Upper lobe of left lung (tissue), 6 donors: Measurements from ENCODE around the gene NINJ2. TPM values are rescaled to one million over a fixed set of nuclear protein-coding genes. Genes with fewer than 3 reads are reported as not detected.

ENCODE experiments used
- ATAC-seq, 2 donors: fragments of 200-7000 bp; cut with Tn5 transposase; one replicate each; pipeline ENCODE4 v1.9.1; 2022; ENCODE audit warnings: mild to moderate bottlenecking in 2 of 2, moderate library complexity in 2 of 2; ENCODE audit not compliant: low FRiP score in 2 of 2
- DNase-seq, 2 donors: peaks; one replicate each; pipeline ENCODE4 v3.0.0-alpha.2; 2019 to 2020
- H3K27ac ChIP-seq, 4 donors: fragments of 200-600 bp; sonication (generic); one replicate each; pipeline ENCODE4 v1.5.1; 2016 to 2019
- H3K27me3 ChIP-seq, 4 donors: fragments of 200-600 bp; sonication (generic); one replicate each; pipeline ENCODE4 v1.5.1; 2017 to 2019
- H3K36me3 ChIP-seq, 4 donors: fragments of 200-600 bp; sonication (generic); one replicate each; pipeline ENCODE4 v1.5.1; 2016 to 2019
- H3K4me1 ChIP-seq, 4 donors: fragments of 200-600 bp; sonication (generic); one replicate each; pipeline ENCODE4 v1.5.1; 2018 to 2019
- H3K4me3 ChIP-seq, 4 donors: fragments of 200-600 bp; sonication (generic); one replicate each; pipeline ENCODE4 v1.5.1; 2017 to 2019; ENCODE audit warnings: mild to moderate bottlenecking in 2 of 4, moderate library complexity in 1 of 4
- H3K9me3 ChIP-seq, 4 donors: fragments of 200-600 bp; sonication (generic); one replicate each; pipeline ENCODE4 v1.5.1; 2018 to 2019
- EP300 ChIP-seq, 4 donors: sonication (generic); formaldehyde crosslinking; IDR thresholded peaks; one replicate each; pipeline ENCODE4 v1.5.1; 2017; ENCODE audit warnings: antibody characterized with exemption in 4 of 4, control low read depth in 2 of 4
- POLR2A ChIP-seq, 4 donors: fragments of 450-650 bp; IDR thresholded peaks; one replicate each; pipeline ENCODE4 v1.5.1; 2016 to 2017; ENCODE audit warnings: antibody characterized with exemption in 4 of 4, mild to moderate bottlenecking in 2 of 4
- POLR2AphosphoS5 ChIP-seq, 2 donors: sonication (generic); formaldehyde crosslinking; IDR thresholded peaks; one replicate each; pipeline ENCODE4 v1.5.1; 2017; ENCODE audit warnings: antibody characterized with exemption in 2 of 2
- WGBS, 2 donors: methylation state at CpG; one replicate each; pipeline ENCODE4 v1.1.5; 2017 to 2018; 5-methylcytosine and 5-hydroxymethylcytosine counted together
- total RNA-seq, 6 donors: library from RNA; depleted of rRNA in 4 of 6; stranded (reverse); fragments of >200 nt in 4 of 6; gene quantifications; one replicate each; pipeline versions ENCODE4 v1.1.0 to v1.2.1, GENCODE V29; 2016 to 2021
- TF ChIP-seq, protein P1 (sequence below), 6 experiments: fragments of 450-650 bp in 4 of 6; fragments of 200-600 bp in 2 of 6; sonication (generic) in 2 of 6; IDR thresholded peaks; one replicate each; pipeline ENCODE4 v1.5.1; 2016 to 2019; ENCODE audit warnings: antibody characterized with exemption in 6 of 6
- donor health status: DM: no; HTN: no; CAD: no; lungs with moderate emphysema.
- donor health status: DM: no; HTN: yes; CAD: no; lungs with severe emphysema.

The NINJ2 gene
- total RNA-seq, 6 donors from 2014 or later, result 15.6 to 73.3 (median 36.2) TPM

DNA sequence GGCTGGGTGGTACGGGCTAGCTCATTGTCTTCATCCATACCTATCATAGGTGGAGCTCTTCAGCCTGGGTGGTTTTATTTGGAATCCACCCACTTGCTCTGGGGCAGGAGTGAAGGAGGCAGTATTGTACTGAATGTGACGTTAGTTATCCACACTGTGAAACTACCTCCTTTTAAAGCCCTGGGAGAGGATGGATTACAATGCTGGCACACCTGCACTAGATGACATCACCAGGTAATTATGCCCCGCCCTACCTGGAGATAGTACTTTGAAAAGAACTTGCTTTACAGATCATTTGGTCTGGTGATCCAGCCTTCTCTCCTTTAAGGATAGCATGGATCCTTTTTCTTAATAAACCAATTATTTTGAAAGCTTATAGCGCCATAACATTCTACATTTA, 125.5 kb downstream of the NINJ2 start:
- Histone ChIP-seq H3K4me1 (peaks cover 0 to 7% (median 1%) of the 10 kb centered on the region in 4 donors), H3K4me3 (no peak overlapping the region), H3K9me3 (no peaks in the 10 kb centered on the region), H3K27ac (no peak overlapping the region), H3K27me3 (no peaks in the 10 kb centered on the region), H3K36me3 (no peaks in the 10 kb centered on the region)
- DNase-seq (no peak), ATAC-seq (no peak)
- no peak for TF ChIP-seq POLR2A (IDR thresholded peaks at IDR 0.05)
- TF ChIP-seq, protein P1, sequence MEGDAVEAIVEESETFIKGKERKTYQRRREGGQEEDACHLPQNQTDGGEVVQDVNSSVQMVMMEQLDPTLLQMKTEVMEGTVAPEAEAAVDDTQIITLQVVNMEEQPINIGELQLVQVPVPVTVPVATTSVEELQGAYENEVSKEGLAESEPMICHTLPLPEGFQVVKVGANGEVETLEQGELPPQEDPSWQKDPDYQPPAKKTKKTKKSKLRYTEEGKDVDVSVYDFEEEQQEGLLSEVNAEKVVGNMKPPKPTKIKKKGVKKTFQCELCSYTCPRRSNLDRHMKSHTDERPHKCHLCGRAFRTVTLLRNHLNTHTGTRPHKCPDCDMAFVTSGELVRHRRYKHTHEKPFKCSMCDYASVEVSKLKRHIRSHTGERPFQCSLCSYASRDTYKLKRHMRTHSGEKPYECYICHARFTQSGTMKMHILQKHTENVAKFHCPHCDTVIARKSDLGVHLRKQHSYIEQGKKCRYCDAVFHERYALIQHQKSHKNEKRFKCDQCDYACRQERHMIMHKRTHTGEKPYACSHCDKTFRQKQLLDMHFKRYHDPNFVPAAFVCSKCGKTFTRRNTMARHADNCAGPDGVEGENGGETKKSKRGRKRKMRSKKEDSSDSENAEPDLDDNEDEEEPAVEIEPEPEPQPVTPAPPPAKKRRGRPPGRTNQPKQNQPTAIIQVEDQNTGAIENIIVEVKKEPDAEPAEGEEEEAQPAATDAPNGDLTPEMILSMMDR (IDR thresholded peaks at IDR 0.05), result no peak
- 84% methylated on average over 4 of the region's 4 CpGs for WGBS, 2 donors

DNA sequence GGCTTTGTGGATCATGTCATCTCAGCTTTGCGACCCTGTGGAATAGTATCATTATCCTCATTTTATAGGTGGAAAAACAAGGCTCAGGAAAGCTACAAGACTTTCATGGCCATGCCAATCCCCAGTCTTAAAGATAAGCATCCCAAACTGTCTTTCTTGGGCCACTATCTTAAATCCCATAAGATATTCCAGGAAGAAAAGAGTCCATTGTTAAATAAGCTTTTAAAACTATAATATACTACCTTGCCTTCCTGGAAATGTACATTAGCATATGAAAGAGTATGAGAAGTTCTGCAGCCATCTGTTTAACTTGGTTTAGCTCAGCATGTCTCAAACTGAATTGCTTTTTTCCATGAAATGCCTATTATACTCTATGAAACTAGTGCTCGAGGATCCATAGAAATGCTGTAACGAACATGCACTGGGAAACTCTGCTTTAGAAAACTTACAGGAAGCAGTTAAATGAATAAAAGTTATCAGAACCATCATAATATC, 126.4 kb downstream of the NINJ2 start:
- no peak for ATAC-seq
- H3K4me1 ChIP-seq, result peaks cover 0 to 7% (median 1%) of the 10 kb centered on the region in 4 donors
- WGBS, 2 donors, result 90 to 95% methylated on average over 3 of the region's 3 CpGs

DNA sequence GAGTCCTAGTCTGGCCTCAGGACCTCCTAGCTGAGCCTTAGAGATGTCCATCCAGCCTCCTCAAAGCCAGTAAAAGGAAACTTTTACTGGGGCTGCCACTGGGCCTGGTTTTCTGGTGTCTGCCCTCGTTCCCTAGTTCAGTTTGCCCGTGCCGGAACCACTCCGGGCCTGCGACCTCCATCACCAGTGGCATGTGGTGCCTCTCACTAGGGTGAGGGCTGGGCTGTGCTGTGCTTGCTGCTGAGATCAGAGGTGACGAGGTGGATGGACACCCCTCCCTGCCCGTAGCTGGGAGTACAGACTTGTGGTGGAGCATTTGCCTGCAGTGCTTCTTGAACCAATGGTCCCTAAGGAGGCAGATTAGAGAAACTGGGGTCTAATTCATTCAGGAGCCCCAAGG, 127.8 kb downstream of the NINJ2 start:
- Histone ChIP-seq H3K4me1 (peaks cover 0 to 7% (median 1%) of the 10 kb centered on the region in 4 donors), H3K27me3 (no peaks in the 10 kb centered on the region), H3K9me3 (peaks cover 0 to 5% (median 2%) of the 10 kb centered on the region in 4 donors), H3K27ac (no peak overlapping the region), H3K36me3 (no peaks in the 10 kb centered on the region), H3K4me3 (no peak overlapping the region)
- DNase-seq (no peak), ATAC-seq (no peak)
- no peak for TF ChIP-seq POLR2A (IDR thresholded peaks at IDR 0.05)
- 84 to 97% methylated on average over 7 of the region's 7 CpGs for WGBS, 2 donors

More for the DNA sequence above, 126.4 kb downstream of the NINJ2 start:
- TF ChIP-seq POLR2AphosphoS5 (IDR thresholded peaks at IDR 0.05) (no peak), EP300 (IDR thresholded peaks at IDR 0.05) (no peak), POLR2A (IDR thresholded peaks at IDR 0.05) (no peak)
- TF ChIP-seq, protein P1 (IDR thresholded peaks at IDR 0.05), result no peak
- no peak overlapping the region for H3K4me3 ChIP-seq
- no peak overlapping the region for H3K27ac ChIP-seq
- no peaks in the 10 kb centered on the region for H3K36me3 ChIP-seq
- DNase-seq, result no peak
- peaks cover 0 to 4% (median 2%) of the 10 kb centered on the region in 4 donors for H3K9me3 ChIP-seq
- H3K27me3 ChIP-seq, result no peaks in the 10 kb centered on the region

DNA sequence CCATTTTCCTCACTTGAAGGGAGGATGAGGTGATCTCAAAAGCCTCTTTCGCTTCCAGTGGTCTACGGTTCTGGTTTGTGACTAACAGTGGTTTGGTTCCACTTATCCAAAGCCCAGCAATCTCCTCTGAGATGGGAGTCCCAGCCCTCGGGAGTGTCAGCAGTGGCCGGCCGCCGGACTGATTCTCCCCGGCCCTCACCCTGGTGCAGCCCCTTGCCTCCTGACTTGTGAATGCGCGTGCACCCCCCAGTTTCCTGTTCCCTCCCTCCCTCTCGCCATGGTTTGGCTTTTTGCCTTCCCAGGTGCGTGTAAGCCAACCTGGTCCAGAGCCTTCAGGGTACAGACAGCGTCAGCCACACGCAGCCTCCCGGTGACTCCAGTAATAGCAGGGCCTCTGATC, 129.0 kb downstream of the NINJ2 start:
- peaks cover 0 to 7% (median 1%) of the 10 kb centered on the region in 4 donors for H3K4me1 ChIP-seq
- no peak for ATAC-seq
- no peaks in the 10 kb centered on the region for H3K27me3 ChIP-seq
- 84 to 87% methylated on average over 13 to 14 of the region's 14 CpGs for WGBS, 2 donors
- peaks cover 0 to 5% (median 2%) of the 10 kb centered on the region in 4 donors for H3K9me3 ChIP-seq
- DNase-seq, result no peak
- TF ChIP-seq POLR2A (IDR thresholded peaks at IDR 0.05), result no peak
- TF ChIP-seq POLR2AphosphoS5 (IDR thresholded peaks at IDR 0.05), result no peak
- TF ChIP-seq EP300 (IDR thresholded peaks at IDR 0.05), result no peak
- TF ChIP-seq, protein P1 (IDR thresholded peaks at IDR 0.05), result no peak
- no peaks in the 10 kb centered on the region for H3K36me3 ChIP-seq
- no peak overlapping the region for H3K4me3 ChIP-seq
- H3K27ac ChIP-seq, result no peak overlapping the region

DNA sequence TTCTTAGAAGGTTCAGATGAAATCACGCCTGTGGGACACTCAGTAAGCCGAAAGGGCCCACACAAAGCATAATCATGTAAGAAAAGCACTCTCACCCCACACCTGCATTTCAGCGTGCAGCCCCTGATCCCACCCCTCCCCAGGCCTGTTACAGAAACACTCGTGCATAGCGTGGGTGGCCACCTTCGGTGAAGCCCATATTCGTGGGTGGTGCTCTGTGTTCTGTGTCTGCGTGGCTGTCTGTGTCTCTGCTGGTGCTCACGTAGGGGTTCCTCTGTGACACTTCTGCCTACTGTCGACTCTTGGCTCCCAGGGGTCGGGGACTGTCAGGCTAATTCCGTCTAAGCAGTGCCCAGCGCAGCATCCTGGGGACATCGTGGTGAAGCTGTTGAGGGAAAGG, 129.5 kb downstream of the NINJ2 start:
- TF ChIP-seq EP300 (IDR thresholded peaks at IDR 0.05), result no peak
- TF ChIP-seq, protein P1 (IDR thresholded peaks at IDR 0.05), result no peak
- TF ChIP-seq POLR2AphosphoS5 (IDR thresholded peaks at IDR 0.05), result no peak
- no peak for TF ChIP-seq POLR2A (IDR thresholded peaks at IDR 0.05)
- ATAC-seq, result no peak
- 92 to 93% methylated on average over 14 of the region's 14 CpGs for WGBS, 2 donors

More for the DNA sequence above, 129.5 kb downstream of the NINJ2 start:
- Histone ChIP-seq H3K36me3 (no peaks in the 10 kb centered on the region), H3K9me3 (peaks cover 0 to 5% (median 2%) of the 10 kb centered on the region in 4 donors), H3K27me3 (no peaks in the 10 kb centered on the region), H3K4me1 (peaks cover 0 to 5% (median 0%) of the 10 kb centered on the region in 4 donors), H3K27ac (no peak overlapping the region), H3K4me3 (no peak overlapping the region)
- no peak for DNase-seq
